ENCODE data around the gene PGGHG.
A peak's percentile ranks its signal among the peaks of the same experiment; 100 is the strongest.
"Not testable (repeated sequence)": the region's sequence is repeated elsewhere in the genome, so short reads cannot be mapped to it uniquely, and the experiment has no call there.

The PGGHG gene

DNA sequence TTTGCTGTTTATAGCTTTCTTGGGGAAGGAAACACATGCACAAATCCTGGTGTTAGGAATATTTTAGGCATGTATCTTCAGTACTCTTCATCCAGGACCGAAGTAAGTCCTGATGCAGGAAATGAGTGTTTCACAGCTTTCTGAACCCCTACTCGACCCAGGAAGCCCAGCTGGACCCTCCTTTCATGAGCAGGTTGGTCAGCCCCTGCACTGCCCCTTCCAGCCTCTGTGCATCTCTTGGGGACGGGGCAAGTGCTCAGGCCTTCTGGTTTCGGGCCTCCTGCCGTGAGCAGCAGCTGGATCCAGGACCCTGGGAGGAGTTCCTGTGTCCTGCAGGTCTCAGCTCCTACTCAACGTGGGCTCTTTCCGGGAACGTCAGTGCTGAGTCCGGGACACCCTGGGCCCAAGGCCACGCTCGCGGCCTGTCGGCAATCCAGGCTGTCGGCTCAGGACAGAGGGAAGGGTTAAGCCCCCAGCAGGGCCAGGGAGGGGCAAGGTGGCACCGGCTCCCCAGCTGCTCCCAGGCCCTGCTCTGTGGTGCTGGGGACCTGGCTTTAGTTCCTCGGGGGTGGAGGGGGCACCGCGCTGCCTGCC lies 21.1 kb downstream of the PGGHG start:
- H3K4me1 ChIP-seq (ENCODE audit: insufficient read depth, low read length, poor library complexity, severe bottlenecking) = peaks cover 49% of the 10 kb centered on the region
- not testable (repeated sequence) for H3K9me3 ChIP-seq (ENCODE audit: insufficient read depth, low read depth, low read length); H2AFZ ChIP-seq (ENCODE audit: low read length); H3F3A ChIP-seq (ENCODE audit: low read depth); H3K36me3 ChIP-seq (ENCODE audit: insufficient read depth, low read length); H3K9me2 ChIP-seq (replicated peaks; ENCODE audit: low read depth, low read length)
- H3K79me2 ChIP-seq (ENCODE audit: insufficient read depth, low read length) = peaks cover 82% of the 10 kb centered on the region
- peak overlapping the region; percentile 89 for H3K4me2 ChIP-seq (ENCODE audit: low read depth, low read length, poor library complexity, severe bottlenecking)
- peaks cover 18% of the 10 kb centered on the region for H4K20me1 ChIP-seq (ENCODE audit: insufficient read depth, low read length, poor library complexity, severe bottlenecking)
- peaks cover 11% of the 10 kb centered on the region for H3K27me3 ChIP-seq (ENCODE audit: insufficient read depth, low read length, poor library complexity, severe bottlenecking)
- peak overlapping the region; percentile 98 for H3K9ac ChIP-seq (ENCODE audit: low read depth, low read length, poor library complexity, severe bottlenecking)
- H3K4me3 ChIP-seq (ENCODE audit: low read length, poor library complexity, severe bottlenecking) = peak overlapping the region; percentile 98

DNA sequence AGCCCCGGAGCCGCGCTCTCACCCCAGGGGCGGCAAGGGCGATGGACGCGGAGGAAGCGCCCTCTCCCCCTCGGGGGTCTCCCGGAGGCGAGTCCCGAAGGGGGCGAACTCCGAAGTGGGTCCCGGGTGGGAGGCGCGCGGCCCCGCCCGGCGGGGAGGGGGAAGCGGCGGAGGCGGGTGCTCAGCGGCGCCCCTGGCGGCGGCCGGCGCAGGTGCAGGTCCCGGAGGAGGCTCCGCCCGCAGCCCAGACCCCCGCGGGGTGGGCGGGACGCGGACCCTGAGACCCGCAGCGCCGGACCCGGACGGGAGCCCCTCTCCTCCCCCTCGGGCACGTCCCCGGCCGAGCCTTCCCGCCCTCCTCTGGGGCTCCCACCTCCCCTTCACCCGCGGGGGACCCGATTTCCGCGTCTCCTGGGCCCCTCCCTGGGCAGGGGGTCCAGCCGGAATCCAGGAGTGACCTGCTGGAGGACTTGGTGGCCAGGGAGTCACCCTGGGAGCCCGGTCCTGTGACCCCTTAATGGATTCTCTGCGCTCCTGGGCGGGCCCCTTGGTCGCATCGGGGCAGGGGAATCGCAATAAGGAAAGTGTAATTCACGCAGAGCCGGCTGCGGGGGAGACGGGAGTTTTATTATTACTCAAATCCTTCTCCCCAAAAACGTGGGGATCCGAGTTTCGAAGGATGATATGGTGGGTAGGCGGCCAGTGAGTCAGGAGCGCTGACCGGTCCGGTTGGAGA lies 22.3 kb downstream of the PGGHG start:
- peaks cover 84% of the 10 kb centered on the region for H3K79me2 ChIP-seq (ENCODE audit: insufficient read depth, low read length)
- H3K36me3 ChIP-seq (ENCODE audit: insufficient read depth, low read length) = peaks cover 15% of the 10 kb centered on the region
- H3K4me2 ChIP-seq (ENCODE audit: low read depth, low read length, poor library complexity, severe bottlenecking) = peak overlapping the region; percentile 93
- peak overlapping the region; percentile 100 for H3K9ac ChIP-seq (ENCODE audit: low read depth, low read length, poor library complexity, severe bottlenecking)
- H2AFZ ChIP-seq (ENCODE audit: low read length); H3K9me2 ChIP-seq (replicated peaks; ENCODE audit: low read depth, low read length); H3F3A ChIP-seq (ENCODE audit: low read depth); H3K9me3 ChIP-seq (ENCODE audit: insufficient read depth, low read depth, low read length): not testable (repeated sequence)
- peak overlapping the region; percentile 100 for H3K4me3 ChIP-seq (ENCODE audit: low read length, poor library complexity, severe bottlenecking)
- peaks cover 38% of the 10 kb centered on the region for H3K4me1 ChIP-seq (ENCODE audit: insufficient read depth, low read length, poor library complexity, severe bottlenecking)
- H4K20me1 ChIP-seq (ENCODE audit: insufficient read depth, low read length, poor library complexity, severe bottlenecking) = peaks cover 29% of the 10 kb centered on the region
- peaks cover 22% of the 10 kb centered on the region for H3K27me3 ChIP-seq (ENCODE audit: insufficient read depth, low read length, poor library complexity, severe bottlenecking)

DNA sequence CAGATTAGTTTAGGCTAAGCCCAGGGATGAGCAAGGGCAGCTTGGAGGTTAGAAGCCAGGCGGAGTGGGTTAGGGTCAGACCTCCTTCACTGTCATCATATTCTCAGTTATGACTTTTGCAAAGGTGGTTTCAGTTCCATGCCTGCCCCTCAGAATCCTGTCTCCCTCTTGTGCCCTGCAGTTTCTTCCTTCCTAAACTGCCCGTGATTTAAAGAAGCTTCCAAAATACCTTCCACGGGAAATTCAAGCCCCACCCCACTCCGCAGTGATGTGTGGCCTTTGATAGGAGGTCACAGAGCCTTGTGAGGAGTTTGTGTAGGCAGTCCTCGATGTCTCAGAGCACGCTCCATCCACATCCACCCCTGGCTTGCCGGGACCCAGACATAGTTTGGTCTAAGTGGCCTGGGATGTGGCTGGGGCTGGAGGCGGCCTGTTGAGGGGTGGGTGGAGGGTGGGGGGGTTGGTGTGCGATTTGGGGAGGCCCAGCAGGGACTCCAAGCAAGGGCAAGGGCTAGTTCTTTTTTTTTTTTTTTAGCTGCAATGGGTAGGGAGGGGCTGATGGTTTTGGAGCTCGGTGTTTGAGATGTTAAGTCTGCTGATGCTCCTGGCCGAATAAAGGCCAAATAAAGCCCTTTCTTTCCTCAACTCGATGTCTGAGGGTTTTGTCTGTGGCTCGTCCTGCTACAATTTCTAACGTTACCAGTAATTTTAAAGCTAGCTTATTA lies 23.3 kb downstream of the PGGHG start:
- H3K27me3 ChIP-seq (ENCODE audit: insufficient read depth, low read length, poor library complexity, severe bottlenecking) = peaks cover 32% of the 10 kb centered on the region
- peaks cover 28% of the 10 kb centered on the region for H3K4me1 ChIP-seq (ENCODE audit: insufficient read depth, low read length, poor library complexity, severe bottlenecking)
- H3K4me2 ChIP-seq (ENCODE audit: low read depth, low read length, poor library complexity, severe bottlenecking) = peak overlapping the region; percentile 93
- H3K9me3 ChIP-seq (ENCODE audit: insufficient read depth, low read depth, low read length) = no peaks in the 10 kb centered on the region
- H3K9me2 ChIP-seq (replicated peaks; ENCODE audit: low read depth, low read length) = no peaks in the 10 kb centered on the region
- H3K36me3 ChIP-seq (ENCODE audit: insufficient read depth, low read length) = peaks cover 25% of the 10 kb centered on the region
- H3K9ac ChIP-seq (ENCODE audit: low read depth, low read length, poor library complexity, severe bottlenecking) = peak overlapping the region; percentile 100
- H4K20me1 ChIP-seq (ENCODE audit: insufficient read depth, low read length, poor library complexity, severe bottlenecking) = peaks cover 40% of the 10 kb centered on the region
- no peak overlapping the region for H2AFZ ChIP-seq (ENCODE audit: low read length)
- H3K4me3 ChIP-seq (ENCODE audit: low read length, poor library complexity, severe bottlenecking) = peak overlapping the region; percentile 100
- TF ChIP-seq EZH2phosphoT487 (IDR thresholded peaks at IDR 0.05; ENCODE audit: borderline replicate concordance) = no peak
- H3K79me2 ChIP-seq (ENCODE audit: insufficient read depth, low read length) = peaks cover 84% of the 10 kb centered on the region
- H3F3A ChIP-seq (ENCODE audit: low read depth) = peaks cover 15% of the 10 kb centered on the region; the same call in 1 of the 2 replicates

GRCh38 chr11:313304-313786 lies 24.4 kb downstream of the PGGHG start:
- peaks cover 32% of the 10 kb centered on the region for H3K27me3 ChIP-seq (ENCODE audit: insufficient read depth, low read length, poor library complexity, severe bottlenecking)
- peak overlapping the region; percentile 93 for H3K4me2 ChIP-seq (ENCODE audit: low read depth, low read length, poor library complexity, severe bottlenecking)
- H3K4me3 ChIP-seq (ENCODE audit: low read length, poor library complexity, severe bottlenecking) = peak overlapping the region; percentile 100
- no peak for TF ChIP-seq EZH2phosphoT487 (IDR thresholded peaks at IDR 0.05; ENCODE audit: borderline replicate concordance)
- no peak for TF ChIP-seq CTCF (conservative IDR thresholded peaks at IDR 0.05; ENCODE audit: low read length)
- H3K79me2 ChIP-seq (ENCODE audit: insufficient read depth, low read length) = peaks cover 84% of the 10 kb centered on the region
- peaks cover 45% of the 10 kb centered on the region for H4K20me1 ChIP-seq (ENCODE audit: insufficient read depth, low read length, poor library complexity, severe bottlenecking)
- peaks cover 16% of the 10 kb centered on the region; the same call in 1 of the 2 replicates for H3F3A ChIP-seq (ENCODE audit: low read depth)
- H3K9me3 ChIP-seq (ENCODE audit: insufficient read depth, low read depth, low read length) = no peaks in the 10 kb centered on the region
- H3K9ac ChIP-seq (ENCODE audit: low read depth, low read length, poor library complexity, severe bottlenecking) = peak overlapping the region; percentile 100
- H3K36me3 ChIP-seq (ENCODE audit: insufficient read depth, low read length) = peaks cover 30% of the 10 kb centered on the region
- H3K4me1 ChIP-seq (ENCODE audit: insufficient read depth, low read length, poor library complexity, severe bottlenecking) = peaks cover 29% of the 10 kb centered on the region
- no peak overlapping the region for H2AFZ ChIP-seq (ENCODE audit: low read length)
- H3K9me2 ChIP-seq (replicated peaks; ENCODE audit: low read depth, low read length) = no peaks in the 10 kb centered on the region
